Fibroblast of villous mesenchyme (primary cell): ENCODE results near the gene THRA. TPM values are rescaled to one million over a fixed set of nuclear protein-coding genes. Genes with fewer than 3 reads are reported as not detected.

Experiments used
- DNase-seq: peaks from one replicate; pipeline ENCODE4 v3.0.0-alpha.2; 2010; ENCODE audit warnings: low read depth
- H3K4me3 ChIP-seq: 2 replicates; pipeline ENCODE4 v1.5.1; 2011; ENCODE audit warnings: low read depth, mild to moderate bottlenecking, low read length
- CTCF ChIP-seq: IDR thresholded peaks from 2 replicates; pipeline ENCODE4 v1.5.1; 2012; ENCODE audit warnings: low read depth, mild to moderate bottlenecking, low read length; ENCODE audit not compliant: insufficient read depth
- total RNA-seq: library from RNA; depleted of rRNA; stranded (reverse); fragments of >200 nt; gene quantifications from 2 replicates; pipeline ENCODE4 v1.2.3, GENCODE V29; 2012

THRA gene
- total RNA-seq, 1 donor: 27.2 TPM

- no peak for DNase-seq
- TF ChIP-seq CTCF: no peak
- no peak overlapping the region for H3K4me3 ChIP-seq
These were observed 39.0 kb upstream of the THRA start for GRCh38 chr17:40023590-40024292.

- no peak overlapping the region for H3K4me3 ChIP-seq
- no peak for TF ChIP-seq CTCF
- DNase-seq: no peak
These were observed 37.9 kb upstream of the THRA start for GRCh38 chr17:40024901-40025300.

GRCh38 chr17:40025559-40025958 is 37.2 kb upstream of the THRA start:
- no peak overlapping the region for H3K4me3 ChIP-seq
- no peak for TF ChIP-seq CTCF
- no peak for DNase-seq

GRCh38 chr17:40025991-40026815 is 36.6 kb upstream of the THRA start:
- no peak for TF ChIP-seq CTCF
- no peak overlapping the region for H3K4me3 ChIP-seq
- no peak for DNase-seq

- no peak overlapping the region for H3K4me3 ChIP-seq
- peak; percentile 83 for TF ChIP-seq CTCF
- DNase-seq: peak; percentile 80
These were observed 35.8 kb upstream of the THRA start for GRCh38 chr17:40026816-40027613.

- no peak for DNase-seq
- H3K4me3 ChIP-seq: no peak overlapping the region
- no peak for TF ChIP-seq CTCF
These were observed 35.2 kb upstream of the THRA start for GRCh38 chr17:40027614-40028012.
